MCF 10A (cell line): ENCODE data around the gene MTFP1. TPM values are rescaled to one million over a fixed set of nuclear protein-coding genes. Genes with fewer than 3 reads are reported as not detected.
"Not testable (repeated sequence)": the region's sequence is repeated elsewhere in the genome, so short reads cannot be mapped to it uniquely, and the experiment has no call there.

ENCODE experiments used
- BruUV-seq: library from RNA; stranded (reverse); fragments of 400-500 nt; replicated peaks from 2 replicates; lab custom pipeline; 2021; lab: Mats Ljungman, UMichigan
- CTCF ChIA-PET: fragments of 300-600 bp; sonication (Branson Sonifier 250); formaldehyde crosslinking; extraction: SDS; loops from one replicate; lab custom pipeline; 2021; ENCODE audit warnings: antibody characterized with exemption, inconsistent platforms; lab: Yijun Ruan, JAX
- POLR2A ChIA-PET: fragments of 300-600, 350-650 bp; sonication (Branson Sonifier 250); formaldehyde crosslinking; extraction: SDS; loops from one replicate; lab custom pipeline; 2020; ENCODE audit warnings: antibody characterized with exemption, inconsistent platforms; lab: Yijun Ruan, JAX
- DNase-seq: peaks from one replicate; pipeline ENCODE4 v3.0.0-alpha.2; 2018; ENCODE audit not compliant: unreplicated experiment
- H3K27ac Mint-ChIP-seq: one replicate; pipeline ENCODE4 v1.8.0; 2022; ENCODE audit warnings: mild to moderate bottlenecking, low read depth, mixed read lengths; ENCODE audit not compliant: unreplicated experiment
- H3K27me3 Mint-ChIP-seq: one replicate; pipeline ENCODE4 v1.8.0; 2022; ENCODE audit warnings: mixed read lengths; ENCODE audit not compliant: insufficient read depth, unreplicated experiment
- H3K36me3 Mint-ChIP-seq: one replicate; pipeline ENCODE4 v1.8.0; 2022; ENCODE audit warnings: mild to moderate bottlenecking, moderate library complexity, mixed read lengths; ENCODE audit not compliant: insufficient read depth, unreplicated experiment
- H3K4me1 Mint-ChIP-seq: one replicate; pipeline ENCODE4 v1.8.0; 2022; ENCODE audit warnings: mixed read lengths; ENCODE audit not compliant: insufficient read depth, unreplicated experiment
- H3K4me3 Mint-ChIP-seq: one replicate; pipeline ENCODE4 v1.8.0; 2022; ENCODE audit warnings: mild to moderate bottlenecking, moderate library complexity, mixed read lengths; ENCODE audit not compliant: unreplicated experiment
- H3K9me3 Mint-ChIP-seq: one replicate; pipeline ENCODE4 v1.8.0; 2022; ENCODE audit warnings: mixed read lengths; ENCODE audit not compliant: unreplicated experiment
- intact Hi-C: fragments of 100-400 bp; cut with micrococcal nuclease; formaldehyde crosslinking; loops from 2 replicates; pipeline ENCODE4 v1.14.1; 2022
- total RNA-seq: library from RNA; stranded (reverse); gene quantifications from 2 replicates; pipeline ENCODE4 v1.2.3, GENCODE V29; 2022
- TF ChIP-seq, protein P1 (sequence below): fragments of 200-600 bp; IDR thresholded peaks from one replicate; pipeline ENCODE4 v1.8.0; 2022; ENCODE audit warnings: antibody characterized with exemption, mild to moderate bottlenecking; ENCODE audit not compliant: unreplicated experiment

Gene MTFP1
- total RNA-seq, 1 experiment from 2014 or later, result 31.6 TPM

GRCh38 chr22:30400159-30400558 lies 25.4 kb upstream of the MTFP1 start:
- H3K9me3 Mint-ChIP-seq, result no peaks in the 10 kb centered on the region
- ChIA-PET CTCF (interaction anchor here (0.6 kb wide), 1 partner anchor 25 kb away, joined by 3 read pairs; no protein-coding TSS in a partner anchor), POLR2A (interaction anchor here (0.6 to 16.9 kb wide), 6 partner anchors 8 to 398 kb away, joined by 3 to 532 read pairs (median 6); partner anchors contain the start of gene MTFP1)
- BruUV-seq, result no TSS peak
- peaks cover 46% of the 10 kb centered on the region for H3K36me3 Mint-ChIP-seq
- no peaks in the 10 kb centered on the region for H3K27me3 Mint-ChIP-seq
- intact Hi-C loops, result no loop called here
- TF ChIP-seq, protein P1, sequence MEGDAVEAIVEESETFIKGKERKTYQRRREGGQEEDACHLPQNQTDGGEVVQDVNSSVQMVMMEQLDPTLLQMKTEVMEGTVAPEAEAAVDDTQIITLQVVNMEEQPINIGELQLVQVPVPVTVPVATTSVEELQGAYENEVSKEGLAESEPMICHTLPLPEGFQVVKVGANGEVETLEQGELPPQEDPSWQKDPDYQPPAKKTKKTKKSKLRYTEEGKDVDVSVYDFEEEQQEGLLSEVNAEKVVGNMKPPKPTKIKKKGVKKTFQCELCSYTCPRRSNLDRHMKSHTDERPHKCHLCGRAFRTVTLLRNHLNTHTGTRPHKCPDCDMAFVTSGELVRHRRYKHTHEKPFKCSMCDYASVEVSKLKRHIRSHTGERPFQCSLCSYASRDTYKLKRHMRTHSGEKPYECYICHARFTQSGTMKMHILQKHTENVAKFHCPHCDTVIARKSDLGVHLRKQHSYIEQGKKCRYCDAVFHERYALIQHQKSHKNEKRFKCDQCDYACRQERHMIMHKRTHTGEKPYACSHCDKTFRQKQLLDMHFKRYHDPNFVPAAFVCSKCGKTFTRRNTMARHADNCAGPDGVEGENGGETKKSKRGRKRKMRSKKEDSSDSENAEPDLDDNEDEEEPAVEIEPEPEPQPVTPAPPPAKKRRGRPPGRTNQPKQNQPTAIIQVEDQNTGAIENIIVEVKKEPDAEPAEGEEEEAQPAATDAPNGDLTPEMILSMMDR, result no peak
- H3K27ac Mint-ChIP-seq, result peak overlapping the region; percentile 92
- H3K4me1 Mint-ChIP-seq, result peaks cover 35% of the 10 kb centered on the region
- peak; percentile 88 for DNase-seq
- peak overlapping the region; percentile 85 for H3K4me3 Mint-ChIP-seq

- not testable (repeated sequence) for BruUV-seq
Measured at GRCh38 chr22:30401024-30401423, 24.5 kb upstream of the MTFP1 start.

DNA sequence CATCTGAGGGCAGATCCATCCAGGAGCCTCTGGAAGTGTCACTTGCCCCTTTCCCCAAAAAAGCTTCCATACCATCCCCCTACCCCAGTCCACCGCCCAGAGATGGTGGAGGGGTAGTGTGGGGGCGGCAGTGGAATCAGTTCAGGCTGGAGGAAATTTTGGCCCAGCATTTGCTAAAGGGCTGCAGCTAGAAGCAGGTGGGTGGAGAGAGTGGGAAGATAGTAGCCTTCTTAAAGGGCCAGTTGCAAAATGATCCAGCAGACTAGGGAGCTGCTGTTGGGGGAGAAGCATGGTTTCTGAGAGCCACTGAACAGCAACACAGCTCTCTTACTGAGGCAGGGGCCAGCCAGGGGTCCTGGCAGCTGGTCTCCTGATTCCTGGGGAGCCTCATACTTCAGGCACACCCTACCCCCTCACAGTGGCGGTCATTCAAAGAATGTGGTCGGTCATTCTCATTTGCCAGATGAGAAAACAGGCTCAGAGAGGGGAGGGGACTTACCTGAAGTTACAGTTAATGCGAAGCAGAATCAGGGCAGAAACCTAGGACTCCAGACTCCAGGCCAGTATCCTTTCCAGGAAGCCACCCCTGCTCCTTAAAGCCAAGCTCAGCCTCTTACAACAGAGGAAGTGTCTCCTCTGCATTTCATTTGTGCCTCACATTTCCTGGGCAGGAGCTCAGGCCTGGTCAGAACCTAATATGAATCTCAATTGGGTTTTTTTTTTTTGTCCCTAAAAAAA lies 23.4 kb upstream of the MTFP1 start:
- CTCF ChIA-PET, result interaction anchor here (0.6 to 2.0 kb wide), 6 partner anchors 10 to 354 kb away, joined by 3 to 13 read pairs (median 4); no protein-coding TSS in a partner anchor
- no peaks in the 10 kb centered on the region for H3K9me3 Mint-ChIP-seq
- H3K4me1 Mint-ChIP-seq, result peaks cover 35% of the 10 kb centered on the region
- H3K27me3 Mint-ChIP-seq, result no peaks in the 10 kb centered on the region
- peak overlapping the region; percentile 54 for H3K27ac Mint-ChIP-seq
- intact Hi-C loops, result no loop called here
- peaks cover 65% of the 10 kb centered on the region for H3K36me3 Mint-ChIP-seq
- POLR2A ChIA-PET, result interaction anchor here (0.6 to 16.9 kb wide), 4 partner anchors 9 to 51 kb away, joined by 4 to 532 read pairs (median 6); partner anchors contain the start of gene MTFP1
- no peak overlapping the region for H3K4me3 Mint-ChIP-seq
- DNase-seq, result no peak
- no TSS peak for BruUV-seq
- TF ChIP-seq, protein P1, result no peak

More at GRCh38 chr22:30401024-30401423, 24.5 kb upstream of the MTFP1 start:
- intact Hi-C loops, DNase-seq, H3K27me3 Mint-ChIP-seq, H3K9me3 Mint-ChIP-seq, H3K27ac Mint-ChIP-seq, H3K4me3 Mint-ChIP-seq: not testable (repeated sequence)
- H3K36me3 Mint-ChIP-seq, result peaks cover 55% of the 10 kb centered on the region
- ChIA-PET POLR2A (interaction anchor here (0.7 to 16.9 kb wide), 5 partner anchors 7 to 190 kb away, joined by 3 to 532 read pairs (median 8); partner anchors contain the start of gene MTFP1), CTCF (interaction anchor here (0.7 to 2.0 kb wide), 3 partner anchors 11 to 232 kb away, joined by 3 to 13 read pairs (median 6); no protein-coding TSS in a partner anchor)
- H3K4me1 Mint-ChIP-seq, result peaks cover 35% of the 10 kb centered on the region

- Mint-ChIP-seq H3K27ac (peak overlapping the region; percentile 54), H3K36me3 (peaks cover 69% of the 10 kb centered on the region), H3K4me1 (peaks cover 34% of the 10 kb centered on the region)
- H3K9me3 Mint-ChIP-seq, H3K27me3 Mint-ChIP-seq, intact Hi-C loops, DNase-seq, H3K4me3 Mint-ChIP-seq, BruUV-seq: not testable (repeated sequence)
- ChIA-PET POLR2A (interaction anchor here (0.6 to 16.9 kb wide), 4 partner anchors 9 to 51 kb away, joined by 4 to 532 read pairs (median 6); partner anchors contain the start of gene MTFP1), CTCF (interaction anchor here (0.6 to 2.0 kb wide), 5 partner anchors 12 to 232 kb away, joined by 3 to 13 read pairs (median 3); no protein-coding TSS in a partner anchor)
Measured at GRCh38 chr22:30402766-30403104, 22.8 kb upstream of the MTFP1 start.
